Stimulated activated CD8-positive, alpha-beta memory T cell treated with anti-CD3 and anti-CD28 coated beads, Interleukin-15, amount 100 ng/mL, for 24 hours (primary cell): ENCODE measurements around the gene TEX264.

Experiments
- DNase-seq: peaks from one replicate; pipeline ENCODE4 v3.0.0-alpha.2; 2020; ENCODE audit warnings: low read depth

TEX264 gene

DNA sequence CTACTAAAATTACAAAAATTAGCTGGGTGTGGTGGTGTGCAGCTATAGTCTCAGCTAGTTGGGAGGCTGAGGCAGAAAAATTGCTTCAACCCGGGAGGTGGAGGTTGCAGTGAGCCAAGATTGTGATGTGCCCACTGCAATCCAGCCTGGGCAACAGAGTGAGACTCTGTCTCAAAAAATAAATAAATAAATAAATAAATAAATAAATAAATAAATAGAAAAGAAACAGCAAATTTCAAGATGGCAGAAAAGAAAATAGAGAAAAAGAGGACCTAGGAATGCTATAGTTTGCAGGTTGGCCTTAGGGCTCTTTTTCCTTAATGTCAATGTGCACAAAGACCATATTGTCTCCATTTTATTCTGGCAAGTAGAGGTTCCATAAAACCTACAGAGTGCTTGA, 79.8 kb downstream of the TEX264 start:
- DNase-seq, result no peak

GRCh38 chr3:51751287-51751686, 80.2 kb downstream of the TEX264 start:
- no peak for DNase-seq
